Muscle of leg (tissue), 11 donors: Measurements from ENCODE around the gene TOP1. TPM values are rescaled to one million over a fixed set of nuclear protein-coding genes. Genes with fewer than 3 reads are reported as not detected.

Experiments
- DNase-seq: peaks from one replicate; pipeline ENCODE4 v3.0.0; 2013
- H3K27ac ChIP-seq: one replicate; pipeline ENCODE4 v1.5.1; 2013; ENCODE audit warnings: mild to moderate bottlenecking, low read length, control low read depth
- H3K27me3 ChIP-seq: one replicate; pipeline ENCODE4 v1.6.1; 2013; ENCODE audit warnings: low read length; ENCODE audit not compliant: control insufficient read depth, insufficient read depth
- H3K36me3 ChIP-seq: one replicate; pipeline ENCODE4 v1.6.1; 2013; ENCODE audit warnings: low read length; ENCODE audit not compliant: control insufficient read depth, insufficient read depth
- H3K4me1 ChIP-seq: one replicate; pipeline ENCODE4 v1.6.1; 2013; ENCODE audit warnings: low read length; ENCODE audit not compliant: control insufficient read depth, insufficient read depth
- H3K4me3 ChIP-seq: one replicate; pipeline ENCODE4 v1.5.1; 2013; ENCODE audit warnings: low read length, control low read depth
- H3K9me3 ChIP-seq: replicated peaks from 2 replicates; pipeline ENCODE4 v1.6.1; 2013; ENCODE audit warnings: low read depth, low read length; ENCODE audit not compliant: control insufficient read depth
- WGBS: methylation state at CpG from one replicate; pipeline ENCODE4 v1.1.5; 2013; ENCODE audit warnings: missing lambda C conversion rate; ENCODE audit not compliant: insufficient coverage; 5-methylcytosine and 5-hydroxymethylcytosine counted together
- polyA plus RNA-seq, 8 donors: library from polyadenylated mRNA; unstranded; fragments of 120-200 nt; gene quantifications; one replicate each; pipeline versions ENCODE4 v1.2.1 to v1.2.3, GENCODE V29; 2013; ENCODE audit warnings: inconsistent platforms in 1 of 8, low replicate concordance in 1 of 8; ENCODE audit not compliant: insufficient read length in 8 of 8, insufficient read depth in 1 of 8
- total RNA-seq: library from RNA; stranded (reverse); fragments of 120-200 nt; gene quantifications from one replicate; pipeline ENCODE4 v1.2.4, GENCODE V29; 2013

TOP1 gene
- total and polyA plus RNA-seq, 9 donors = 17.2 to 71.6 (median 57.9) TPM

GRCh38 chr20:41154436-41155176 lies 126.0 kb downstream of the TOP1 start:
- H3K27me3 ChIP-seq = no peaks in the 10 kb centered on the region
- H3K9me3 ChIP-seq = no peaks in the 10 kb centered on the region
- peaks cover 25% of the 10 kb centered on the region for H3K36me3 ChIP-seq
- H3K4me1 ChIP-seq = peaks cover 43% of the 10 kb centered on the region
- no peak overlapping the region for H3K4me3 ChIP-seq
- peak; percentile 43 for DNase-seq
- peak overlapping the region; percentile 29 for H3K27ac ChIP-seq
- WGBS = 41% methylated on average over 3 of the region's 8 CpGs

GRCh38 chr20:41155261-41155660 lies 126.6 kb downstream of the TOP1 start:
- no peak overlapping the region for H3K4me3 ChIP-seq
- WGBS = 34% methylated on average over 4 of the region's 7 CpGs
- H3K27ac ChIP-seq = peak overlapping the region; percentile 29
- H3K36me3 ChIP-seq = peaks cover 32% of the 10 kb centered on the region
- no peaks in the 10 kb centered on the region for H3K9me3 ChIP-seq
- peaks cover 43% of the 10 kb centered on the region for H3K4me1 ChIP-seq
- no peaks in the 10 kb centered on the region for H3K27me3 ChIP-seq
- DNase-seq = peak; percentile 57

- Histone ChIP-seq H3K9me3 (no peaks in the 10 kb centered on the region), H3K27ac (no peak overlapping the region), H3K27me3 (no peaks in the 10 kb centered on the region), H3K4me1 (peaks cover 31% of the 10 kb centered on the region), H3K4me3 (no peak overlapping the region), H3K36me3 (peaks cover 47% of the 10 kb centered on the region)
- no peak for DNase-seq
- WGBS = 70% methylated on average over 3 of the region's 6 CpGs
Observed at GRCh38 chr20:41158082-41158625, 129.5 kb downstream of the TOP1 start.

- Histone ChIP-seq H3K4me3 (no peak overlapping the region), H3K27ac (no peak overlapping the region), H3K9me3 (no peaks in the 10 kb centered on the region), H3K4me1 (peaks cover 24% of the 10 kb centered on the region), H3K36me3 (peaks cover 61% of the 10 kb centered on the region), H3K27me3 (no peaks in the 10 kb centered on the region)
- WGBS = 92% methylated on average over 9 of the region's 10 CpGs
- no peak for DNase-seq
Observed at GRCh38 chr20:41159547-41159946, 130.9 kb downstream of the TOP1 start.

- WGBS = 67% methylated on average over 2 of the region's 2 CpGs
- Histone ChIP-seq H3K9me3 (no peaks in the 10 kb centered on the region), H3K4me1 (peaks cover 13% of the 10 kb centered on the region), H3K36me3 (peaks cover 70% of the 10 kb centered on the region), H3K27me3 (no peaks in the 10 kb centered on the region), H3K4me3 (no peak overlapping the region), H3K27ac (no peak overlapping the region)
- DNase-seq = no peak
Observed at GRCh38 chr20:41160686-41161085, 132.1 kb downstream of the TOP1 start.

- H3K36me3 ChIP-seq = peaks cover 76% of the 10 kb centered on the region
- no peaks in the 10 kb centered on the region for H3K27me3 ChIP-seq
- no peak overlapping the region for H3K4me3 ChIP-seq
- peaks cover 2% of the 10 kb centered on the region for H3K4me1 ChIP-seq
- H3K9me3 ChIP-seq = no peaks in the 10 kb centered on the region
- no peak for DNase-seq
- H3K27ac ChIP-seq = no peak overlapping the region
- no CpG with 5 or more reads among the region's 1 CpG for WGBS
Observed at GRCh38 chr20:41161886-41162285, 133.3 kb downstream of the TOP1 start.

- Histone ChIP-seq H3K9me3 (no peaks in the 10 kb centered on the region), H3K4me1 (no peaks in the 10 kb centered on the region), H3K4me3 (no peak overlapping the region), H3K27me3 (no peaks in the 10 kb centered on the region), H3K36me3 (peaks cover 79% of the 10 kb centered on the region), H3K27ac (no peak overlapping the region)
- no peak for DNase-seq
- WGBS = 96% methylated on average over 7 of the region's 11 CpGs
Observed at GRCh38 chr20:41162396-41162795, 133.8 kb downstream of the TOP1 start.

- no peak for DNase-seq
Observed at GRCh38 chr20:41163821-41164220, 135.2 kb downstream of the TOP1 start.

GRCh38 chr20:41165001-41165882 lies 136.6 kb downstream of the TOP1 start:
- Histone ChIP-seq H3K9me3 (no peaks in the 10 kb centered on the region), H3K36me3 (peaks cover 97% of the 10 kb centered on the region), H3K27ac (no peak overlapping the region), H3K4me1 (no peaks in the 10 kb centered on the region), H3K4me3 (no peak overlapping the region), H3K27me3 (no peaks in the 10 kb centered on the region)
- no peak for DNase-seq
- WGBS = 92% methylated on average over 16 of the region's 24 CpGs

More at GRCh38 chr20:41163821-41164220, 135.2 kb downstream of the TOP1 start:
- 97% methylated on average over 3 of the region's 11 CpGs for WGBS
- Histone ChIP-seq H3K27me3 (no peaks in the 10 kb centered on the region), H3K36me3 (peaks cover 93% of the 10 kb centered on the region), H3K9me3 (no peaks in the 10 kb centered on the region), H3K4me1 (no peaks in the 10 kb centered on the region), H3K4me3 (no peak overlapping the region), H3K27ac (no peak overlapping the region)
